ENCODE results near the gene RPL35A. TPM values are rescaled to one million over a fixed set of nuclear protein-coding genes. Genes with fewer than 3 reads are reported as not detected.

Gene RPL35A
- total RNA-seq, 1 experiment from 2014 or later, result 1,563 TPM

DNA sequence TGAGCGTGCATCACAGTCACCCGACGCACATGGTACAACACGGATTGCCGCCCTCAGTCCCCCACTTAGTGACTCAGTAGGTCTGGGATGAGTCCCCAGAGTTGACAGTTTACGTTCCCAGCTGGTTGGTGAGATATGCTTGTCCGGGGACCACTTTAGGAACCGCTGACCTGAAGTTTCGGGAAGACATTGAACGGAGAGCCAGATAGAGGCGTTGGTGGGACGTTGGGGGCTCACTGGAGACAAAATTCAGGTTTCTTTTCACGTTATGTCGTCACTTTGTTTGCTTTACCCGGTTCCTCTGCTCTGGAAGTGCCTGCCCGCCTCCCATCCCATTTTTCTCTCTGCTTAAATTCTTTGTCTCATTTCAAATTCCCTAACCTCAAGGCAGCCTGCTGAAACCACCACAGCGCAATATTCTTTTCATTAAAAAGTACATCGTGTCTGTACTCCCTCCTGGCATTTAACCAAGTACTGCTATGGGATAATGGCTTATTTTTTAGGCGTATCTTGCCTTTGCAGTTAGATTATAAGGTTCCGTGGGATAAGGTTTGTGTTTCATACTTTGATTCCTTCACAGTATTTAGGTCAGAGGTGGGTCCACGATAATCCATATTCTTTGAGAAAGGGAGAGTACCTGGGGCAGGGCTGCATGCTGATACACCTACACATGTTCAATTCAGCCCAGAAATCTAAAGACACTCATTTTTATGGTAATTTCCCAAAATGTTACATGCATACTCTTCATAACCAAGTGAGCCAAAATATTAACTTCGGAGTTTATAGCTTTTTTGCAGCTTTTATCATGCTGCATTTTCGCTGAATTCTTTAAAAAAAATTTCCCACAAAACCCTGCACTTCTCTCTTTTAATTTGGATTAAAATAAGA lies 10.9 kb downstream of the RPL35A start:
- WGBS (ENCODE audit: extremely low coverage, insufficient read length, low lambda C conversion rate), result no CpG with 5 or more reads among the region's 23 CpGs
- Histone ChIP-seq H3K27me3 (ENCODE audit: insufficient read depth, low read length) (no peaks in the 10 kb centered on the region), H2AK5ac (ENCODE audit: insufficient read length, low read length) (no peak overlapping the region), H3K79me1 (ENCODE audit: insufficient read depth, low read depth, low read length, poor library complexity, severe bottlenecking) (no peaks in the 10 kb centered on the region), H3K9me3 (ENCODE audit: control insufficient read depth, low read depth, low read length) (no peaks in the 10 kb centered on the region), H2BK12ac (ENCODE audit: insufficient read length, low read depth, low read length) (no peak overlapping the region), H2BK120ac (ENCODE audit: low read depth, low read length, poor library complexity, severe bottlenecking) (no peak overlapping the region), H2BK5ac (ENCODE audit: insufficient read length, low read length) (no peak overlapping the region), H3K14ac (ENCODE audit: insufficient read depth, low read length) (peak overlapping the region; percentile 39; the same call in 1 of the 2 replicates), H4K91ac (ENCODE audit: insufficient read length, low read depth, low read length) (no peak overlapping the region), H3K4me2 (ENCODE audit: insufficient read depth, insufficient read length, low read length) (peak overlapping the region; percentile 95), H3K4me1 (ENCODE audit: insufficient read depth, low read length) (peaks cover 2% of the 10 kb centered on the region; the same call in 1 of the 2 replicates), H4K20me1 (ENCODE audit: control insufficient read depth, insufficient read depth, insufficient read length) (no peaks in the 10 kb centered on the region), H3K4ac (ENCODE audit: low read depth, low read length) (no peak overlapping the region), H4K8ac (replicated peaks; ENCODE audit: insufficient read length, low read depth, low read length) (no peak overlapping the region), H3K23ac (ENCODE audit: insufficient read length, low read depth, low read length) (no peak overlapping the region), H4K5ac (ENCODE audit: insufficient read length, low read depth, low read length) (no peak overlapping the region), H3K9ac (ENCODE audit: extremely low read depth, insufficient read length, low read length) (peak overlapping the region; percentile 36), H3K79me2 (ENCODE audit: insufficient read depth, low read length) (no peaks in the 10 kb centered on the region), H3K18ac (ENCODE audit: insufficient read length, low read depth, low read length) (no peak overlapping the region), H3K27ac (ENCODE audit: insufficient read length, low read depth, low read length) (no peak overlapping the region), H3K23me2 (ENCODE audit: insufficient read length, low read depth, low read length, poor library complexity, severe bottlenecking) (peaks cover 7% of the 10 kb centered on the region), H3T11ph (ENCODE audit: low read length) (no peak overlapping the region), H3K56ac (ENCODE audit: insufficient read length, low read depth, low read length) (no peak overlapping the region), H2BK20ac (ENCODE audit: low read depth, low read length, poor library complexity, severe bottlenecking) (no peak overlapping the region), H2BK15ac (ENCODE audit: low read depth, low read length) (no peak overlapping the region), H2AFZ (ENCODE audit: low read length) (no peak overlapping the region)
- H3K36me3 Mint-ChIP-seq (ENCODE audit: insufficient read depth in 1 of 3, low read depth in 3 of 3), result peaks cover 0 to 10% (median 10%) of the 10 kb centered on the region in 3 experiments; a peak in 5 of 7 replicates
- TF ChIP-seq CTCF (conservative IDR thresholded peaks at IDR 0.05), result no peak
- H3K4me1 Mint-ChIP-seq, result peaks cover 18 to 27% of the 10 kb centered on the region in 2 experiments
- peak overlapping the region in 1 of 3 experiments; percentile 86; a peak in 2 of 7 replicates for H3K27ac Mint-ChIP-seq
- H3K27me3 Mint-ChIP-seq (ENCODE audit: low read depth), result peaks cover 13% of the 10 kb centered on the region
- peak overlapping the region; percentile 84 to 91 for H3K4me3 Mint-ChIP-seq
- no peaks in the 10 kb centered on the region; a peak in 1 of 5 replicates for H3K9me3 Mint-ChIP-seq
- DNase-seq, result no peak
